ENCODE results near the gene TFF2. TPM values are rescaled to one million over a fixed set of nuclear protein-coding genes. Genes with fewer than 3 reads are reported as not detected.

Gene TFF2
- polyA plus RNA-seq, 3 donors = not detected

DNA sequence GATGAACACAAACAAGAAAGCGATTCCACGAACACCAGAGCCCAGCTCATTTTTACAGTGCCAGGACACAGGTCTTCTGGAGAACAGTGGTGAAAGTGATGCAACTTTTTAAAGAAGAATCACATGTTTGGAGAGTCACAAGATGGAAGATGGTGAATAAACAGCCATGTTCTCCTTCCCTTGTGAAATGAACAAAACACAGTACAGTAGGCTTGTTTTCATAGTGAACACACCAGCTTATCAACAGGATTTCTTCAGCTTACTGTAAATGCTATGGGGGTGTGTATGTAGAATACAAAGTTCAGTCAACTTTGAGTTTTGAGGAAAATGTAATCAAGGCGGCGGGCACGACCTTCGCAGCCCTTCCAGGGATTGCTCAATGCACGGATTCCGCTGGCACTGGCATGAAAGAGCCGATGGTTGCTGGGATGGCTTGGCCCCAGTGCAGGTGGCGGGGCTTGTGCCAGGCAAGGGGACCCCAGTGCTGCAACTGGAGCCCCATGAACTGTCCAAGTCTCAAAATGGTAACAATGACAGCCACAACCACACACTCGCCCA, 35.3 kb upstream of the TFF2 start:
- DNase-seq (ENCODE audit: extremely low read depth in 1 of 11, low read depth in 9 of 11, low spot score in 4 of 11) = no peak

DNA sequence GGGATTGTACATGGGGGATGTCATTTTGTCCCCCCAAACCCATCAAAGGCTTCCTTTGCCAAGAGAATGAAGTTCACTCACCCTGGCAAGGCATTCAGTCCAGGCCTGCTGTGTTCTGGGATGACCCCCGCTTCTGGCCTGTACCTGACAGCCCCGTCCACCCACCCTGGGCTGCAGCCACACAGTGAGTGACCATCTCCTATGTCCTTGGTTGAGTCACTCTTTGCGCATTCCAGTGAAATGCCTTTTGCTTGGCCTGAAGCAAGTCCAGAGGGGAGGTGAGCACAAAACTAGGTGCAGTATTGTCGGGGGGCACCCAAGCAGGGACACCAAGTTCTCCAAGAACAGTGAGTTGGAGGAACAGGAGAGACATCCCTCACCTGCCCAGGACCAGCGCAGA, 34.8 kb upstream of the TFF2 start:
- no peak for DNase-seq (ENCODE audit: extremely low read depth in 1 of 11, low read depth in 9 of 11, low spot score in 4 of 11)

DNA sequence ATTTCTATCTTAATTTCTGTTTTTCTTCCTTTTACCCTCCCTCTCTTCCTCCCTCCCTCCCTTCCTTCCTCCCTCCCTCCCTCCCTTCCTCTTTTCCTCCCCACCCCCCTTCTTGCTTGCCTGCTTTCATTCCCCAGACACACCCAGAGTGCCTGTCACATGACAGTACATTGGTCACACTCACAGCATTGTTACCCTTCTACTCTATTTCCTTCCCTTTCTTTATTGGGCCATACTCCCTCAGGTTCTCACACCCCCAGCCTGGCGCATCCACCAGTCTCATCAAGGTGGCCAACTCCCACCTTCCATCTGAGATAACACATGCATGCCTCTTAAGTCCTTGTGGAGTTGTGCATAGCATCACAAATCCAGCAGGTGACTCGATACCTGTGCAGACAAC, 34.2 kb upstream of the TFF2 start:
- DNase-seq (ENCODE audit: extremely low read depth in 1 of 11, low read depth in 9 of 11, low spot score in 4 of 11) = no peak

DNA sequence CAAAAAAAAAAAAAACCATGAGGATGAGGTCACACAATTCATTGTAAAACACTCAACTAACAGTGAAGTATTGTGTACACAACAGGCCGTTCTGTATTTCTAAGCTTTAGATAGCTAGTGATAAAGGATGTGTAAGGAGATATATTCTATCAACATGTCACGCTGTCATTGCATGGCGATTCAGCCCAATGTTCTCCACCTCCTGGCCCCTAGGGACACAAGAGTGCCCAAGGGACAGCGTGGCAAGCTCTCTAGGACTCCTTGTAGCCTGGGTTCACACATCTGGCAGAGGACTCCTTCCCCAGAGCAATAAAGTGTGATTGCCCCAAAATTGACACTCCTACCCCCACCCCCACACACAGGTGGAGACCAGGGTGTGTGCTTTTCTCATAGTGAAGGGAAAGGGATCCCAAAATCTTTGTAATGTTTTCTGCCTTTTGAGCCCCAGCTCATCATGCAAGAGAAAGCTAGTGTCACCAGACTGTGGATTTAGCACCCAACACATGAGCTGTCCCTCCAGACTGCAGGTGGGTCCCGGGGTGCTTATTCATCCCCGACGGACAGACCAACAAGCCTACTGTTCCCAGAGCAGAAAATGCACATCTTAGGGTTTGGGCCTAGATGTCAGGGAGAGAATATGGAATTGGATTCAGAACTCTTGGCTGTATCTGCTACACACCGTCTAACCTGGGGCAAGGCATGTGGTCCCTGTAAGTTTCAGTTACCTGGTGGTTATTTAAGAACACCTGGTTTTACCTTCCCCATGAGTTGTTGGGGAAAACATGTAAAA, 33.6 kb upstream of the TFF2 start:
- DNase-seq (ENCODE audit: extremely low read depth in 1 of 11, low read depth in 9 of 11, low spot score in 4 of 11) = no peak

DNA sequence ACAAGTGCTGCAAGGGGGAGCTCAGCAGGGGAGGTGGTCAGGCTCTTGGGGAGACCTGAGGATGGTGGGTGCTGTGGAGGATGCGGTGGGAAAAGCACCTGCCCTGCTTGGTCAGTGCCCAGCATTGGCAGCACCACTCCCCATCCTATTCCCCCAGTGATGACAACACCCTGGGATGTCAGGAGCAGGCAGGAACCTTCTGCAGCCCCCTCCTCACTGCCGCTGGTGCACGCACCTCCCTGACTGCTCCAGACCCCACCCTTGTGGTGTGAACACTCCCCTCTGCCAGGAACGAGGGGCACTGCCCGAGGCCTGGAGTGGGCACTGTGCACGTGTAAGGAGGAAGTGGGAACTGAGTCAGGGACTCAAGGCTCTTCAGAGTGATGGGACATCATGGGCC, 32.5 kb upstream of the TFF2 start:
- DNase-seq (ENCODE audit: extremely low read depth in 1 of 11, low read depth in 9 of 11, low spot score in 4 of 11) = no peak

DNA sequence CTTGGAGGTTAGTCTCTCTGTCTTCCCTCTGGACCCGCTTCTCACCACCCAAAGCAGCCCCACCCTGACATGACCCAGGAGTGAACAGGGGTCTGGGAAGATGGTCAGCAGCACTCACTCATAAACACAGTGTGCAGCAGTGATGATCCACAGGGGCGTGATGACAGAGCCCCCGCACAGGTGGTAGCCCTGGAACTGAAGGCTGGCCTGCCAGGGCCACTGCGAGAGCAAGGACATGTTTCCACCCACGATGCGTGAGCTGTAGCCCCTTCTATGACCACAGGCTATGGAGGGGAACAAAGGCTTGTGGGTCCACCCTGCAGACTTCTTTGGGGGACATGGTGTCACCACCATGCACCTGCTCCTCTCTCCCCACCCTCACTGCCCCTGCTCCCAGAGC, 32.1 kb upstream of the TFF2 start:
- no peak for DNase-seq (ENCODE audit: extremely low read depth in 1 of 11, low read depth in 9 of 11, low spot score in 4 of 11)

DNA sequence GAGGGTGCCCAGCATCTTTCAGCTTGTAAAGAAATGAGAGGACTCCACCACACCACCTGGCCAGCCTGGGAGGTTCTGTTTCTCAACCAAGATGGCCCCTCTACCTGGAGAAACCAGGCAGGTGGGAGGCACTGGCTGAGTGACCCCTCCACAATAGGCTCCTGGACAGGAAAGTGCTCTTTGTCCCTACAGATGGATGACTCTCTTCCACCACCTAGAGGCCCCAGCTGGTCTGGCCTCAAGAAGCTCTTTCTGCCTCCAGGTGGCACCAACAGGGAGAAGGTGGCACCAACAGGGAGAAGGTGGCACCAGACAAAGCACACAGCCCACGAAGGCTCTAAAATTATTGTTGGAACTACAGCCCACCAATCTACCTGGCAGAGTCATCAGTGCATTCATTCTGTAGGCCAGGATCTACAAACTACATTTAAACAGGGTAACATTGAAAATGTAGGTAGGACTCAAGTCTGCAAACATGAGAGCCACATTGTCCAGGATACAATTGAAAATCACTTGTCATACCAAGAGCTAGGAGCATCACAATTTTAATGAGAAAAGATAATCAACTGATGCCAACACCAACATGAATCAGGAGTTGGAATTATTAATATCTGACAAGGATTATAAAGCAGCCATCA, 30.7 kb upstream of the TFF2 start:
- no peak for DNase-seq (ENCODE audit: extremely low read depth in 1 of 11, low read depth in 9 of 11, low spot score in 4 of 11)

DNA sequence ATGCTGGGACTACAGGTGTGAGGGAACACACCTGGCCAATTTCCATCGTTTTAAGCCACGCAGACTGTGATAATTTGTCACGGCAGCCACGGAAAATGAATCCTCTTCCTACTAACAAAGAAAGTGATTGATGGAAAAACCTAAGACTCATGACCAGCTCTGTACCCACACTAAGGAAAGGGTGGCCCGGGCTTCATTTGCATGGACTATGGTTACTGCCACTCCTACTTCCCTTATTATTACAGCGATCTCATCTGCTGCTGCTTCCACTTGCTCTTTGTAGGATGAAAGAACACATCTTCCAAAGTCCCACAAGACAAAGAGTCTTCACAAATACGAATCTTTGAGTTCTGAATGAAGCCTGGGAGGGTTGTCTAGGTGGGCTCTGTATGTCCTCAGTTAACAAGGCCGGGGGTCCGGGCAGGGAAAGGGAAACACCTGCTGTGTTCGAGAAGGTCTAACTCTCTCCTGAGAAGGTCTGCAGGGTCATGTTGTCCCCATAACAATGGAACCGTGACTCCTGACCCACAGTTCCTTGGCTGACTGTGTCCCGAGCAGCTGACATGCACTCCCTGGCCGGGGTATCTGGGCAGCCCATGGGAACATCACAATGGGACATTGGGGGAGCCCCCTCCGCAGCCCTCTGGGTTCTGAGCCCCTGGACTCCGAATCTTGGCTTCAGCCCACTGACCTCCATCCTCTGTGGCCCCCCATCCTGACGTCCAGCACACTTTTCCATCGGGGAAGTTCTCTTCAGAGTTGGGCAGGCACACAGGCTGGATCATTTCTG, 28.8 kb upstream of the TFF2 start:
- DNase-seq (ENCODE audit: extremely low read depth in 1 of 11, low read depth in 9 of 11, low spot score in 4 of 11) = no peak

DNA sequence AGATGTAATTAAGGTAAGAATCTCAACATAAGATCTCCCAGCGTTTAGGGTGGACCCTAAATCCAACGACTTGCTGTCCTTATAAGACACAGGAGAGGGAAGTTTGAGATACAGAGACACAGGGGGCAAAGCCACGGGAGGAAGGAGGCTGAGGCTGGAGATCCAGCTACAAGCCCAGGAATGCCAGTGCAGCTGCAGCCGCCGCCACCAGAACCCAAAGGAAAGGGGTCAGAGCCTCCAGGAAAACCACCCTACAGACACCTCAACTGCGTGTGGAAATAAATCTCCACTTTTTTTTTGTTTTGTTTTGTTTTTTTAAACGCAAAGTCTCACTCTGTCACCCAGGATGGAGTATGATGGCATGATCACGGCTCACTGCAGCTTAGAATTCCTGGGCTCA, 27.6 kb upstream of the TFF2 start:
- no peak for DNase-seq (ENCODE audit: extremely low read depth in 1 of 11, low read depth in 9 of 11, low spot score in 4 of 11)

DNA sequence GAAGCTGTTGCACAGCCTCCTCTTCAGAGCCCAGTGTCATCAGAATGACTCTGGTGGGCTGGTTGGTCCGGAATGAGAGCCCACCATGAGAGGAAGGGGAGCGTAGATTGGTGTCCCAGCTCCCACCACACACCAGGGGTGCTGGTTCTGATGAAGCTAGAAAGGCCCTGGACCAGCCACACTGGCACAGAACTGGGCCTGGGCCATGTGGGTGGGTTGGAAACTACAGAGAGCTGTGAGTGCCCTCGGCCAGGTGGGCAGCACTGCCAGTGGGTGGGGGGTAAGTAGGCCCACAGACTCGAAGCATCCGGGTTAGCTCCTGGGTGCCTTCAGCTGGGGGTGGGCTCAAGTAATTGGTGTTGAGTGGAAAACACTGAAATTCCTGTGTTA, 27.2 kb upstream of the TFF2 start:
- no peak for DNase-seq (ENCODE audit: extremely low read depth in 1 of 11, low read depth in 9 of 11, low spot score in 4 of 11)

DNA sequence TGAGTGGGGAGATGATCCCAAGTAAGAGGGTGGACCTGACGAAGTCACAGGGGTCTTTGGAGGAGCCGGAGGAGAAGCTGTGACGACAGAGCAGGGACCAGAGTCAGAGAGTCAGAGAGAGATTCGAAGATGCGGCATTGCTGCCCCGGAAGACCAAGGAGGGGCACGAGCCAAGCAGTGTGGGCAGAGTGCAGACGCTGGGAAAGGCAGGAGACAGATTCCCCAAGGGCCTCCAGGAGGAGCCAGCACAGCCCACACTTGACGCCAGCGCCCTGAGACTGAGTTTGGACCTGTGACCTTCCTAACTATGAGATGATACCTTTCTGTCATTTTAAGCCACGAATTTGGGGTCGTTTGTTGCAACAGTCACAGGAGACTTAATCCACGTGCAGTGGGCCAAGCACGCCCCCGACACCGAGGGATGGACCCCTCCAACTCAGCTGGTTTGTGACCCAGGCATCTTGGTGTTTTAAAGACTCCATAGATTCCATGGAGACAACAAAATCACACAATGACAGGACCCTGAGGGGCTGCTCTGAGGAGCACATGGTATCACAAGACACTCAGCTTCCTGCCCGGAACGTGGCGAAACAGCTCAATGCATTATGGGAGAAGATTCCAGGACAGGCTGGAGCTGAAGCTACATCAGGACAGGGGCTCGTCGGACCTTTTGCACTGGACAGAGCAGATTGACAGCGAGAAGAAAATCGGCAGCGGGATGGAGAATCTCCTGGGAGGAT, 26.6 kb upstream of the TFF2 start:
- DNase-seq (ENCODE audit: extremely low read depth in 1 of 11, low read depth in 9 of 11, low spot score in 4 of 11) = no peak

DNA sequence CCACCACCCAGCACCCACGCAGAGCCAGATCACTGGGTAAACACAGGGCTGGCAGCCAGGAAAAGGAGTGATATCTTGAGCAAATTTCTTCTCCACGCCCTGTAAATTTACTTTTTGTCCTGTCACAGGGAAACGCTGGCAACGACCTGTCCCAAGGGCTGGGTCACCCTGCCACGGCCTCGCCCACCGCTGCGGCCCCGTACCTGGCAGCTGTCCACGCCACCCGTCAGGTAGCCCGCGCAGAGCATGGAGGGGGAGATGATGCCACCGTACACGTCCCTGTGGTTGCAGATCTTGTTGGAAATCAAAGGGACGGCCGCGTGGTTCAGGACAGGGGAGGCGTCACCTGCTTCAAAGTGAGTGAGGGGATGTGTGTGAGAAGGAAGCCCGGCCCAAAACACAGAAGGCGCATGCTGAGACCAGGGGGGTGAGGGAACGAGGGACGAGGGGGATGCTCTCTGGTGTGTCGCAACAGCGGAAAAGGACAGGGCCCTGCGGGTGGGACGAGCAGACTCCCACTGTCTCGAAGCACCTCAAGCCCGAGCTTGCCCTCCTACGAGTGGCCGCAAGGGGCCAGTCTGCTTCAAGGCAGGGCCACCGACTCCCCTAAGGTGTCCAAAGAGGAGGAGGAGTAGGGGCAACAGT, 25.7 kb upstream of the TFF2 start:
- DNase-seq (ENCODE audit: extremely low read depth in 1 of 11, low read depth in 9 of 11, low spot score in 4 of 11) = no peak

DNA sequence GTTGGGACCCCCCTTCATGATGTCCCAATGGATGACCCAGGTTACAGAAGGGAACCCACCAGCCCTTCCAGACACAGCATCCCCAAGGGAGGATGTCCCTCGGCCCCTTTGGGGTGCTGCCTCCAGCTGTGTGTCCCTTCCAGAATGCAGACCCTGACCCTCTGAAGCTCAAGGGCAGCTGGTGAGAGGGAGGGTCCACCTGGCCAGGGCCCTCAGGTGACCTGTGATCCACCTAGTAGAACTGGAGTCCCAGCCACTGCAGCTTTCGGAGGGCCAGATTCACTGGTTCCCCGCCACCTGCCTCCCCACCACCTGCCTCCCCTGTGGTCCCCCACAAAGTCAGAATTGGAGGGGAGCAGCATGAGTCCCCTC, 25.2 kb upstream of the TFF2 start:
- no peak for DNase-seq (ENCODE audit: extremely low read depth in 1 of 11, low read depth in 9 of 11, low spot score in 4 of 11)

DNA sequence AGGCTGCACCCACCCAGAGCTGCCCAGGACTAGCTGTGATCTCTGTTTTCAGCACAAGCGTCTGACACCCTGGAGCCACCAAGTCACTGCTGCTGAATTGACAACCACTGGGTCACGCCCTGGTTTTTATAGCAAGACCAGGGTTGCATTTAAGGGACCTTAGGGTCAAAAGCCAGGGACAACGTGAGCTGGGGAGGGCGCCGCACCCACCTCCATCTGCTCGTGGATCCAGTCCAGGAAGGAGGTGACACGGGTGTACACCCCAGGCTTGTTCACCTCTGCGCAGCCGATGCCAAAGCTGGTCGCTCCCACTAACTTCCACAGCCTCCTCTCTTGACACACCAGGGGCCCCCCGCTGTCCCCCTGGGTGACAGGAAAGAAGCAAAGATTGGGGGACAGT, 24.7 kb upstream of the TFF2 start:
- no peak for DNase-seq (ENCODE audit: extremely low read depth in 1 of 11, low read depth in 9 of 11, low spot score in 4 of 11)

DNA sequence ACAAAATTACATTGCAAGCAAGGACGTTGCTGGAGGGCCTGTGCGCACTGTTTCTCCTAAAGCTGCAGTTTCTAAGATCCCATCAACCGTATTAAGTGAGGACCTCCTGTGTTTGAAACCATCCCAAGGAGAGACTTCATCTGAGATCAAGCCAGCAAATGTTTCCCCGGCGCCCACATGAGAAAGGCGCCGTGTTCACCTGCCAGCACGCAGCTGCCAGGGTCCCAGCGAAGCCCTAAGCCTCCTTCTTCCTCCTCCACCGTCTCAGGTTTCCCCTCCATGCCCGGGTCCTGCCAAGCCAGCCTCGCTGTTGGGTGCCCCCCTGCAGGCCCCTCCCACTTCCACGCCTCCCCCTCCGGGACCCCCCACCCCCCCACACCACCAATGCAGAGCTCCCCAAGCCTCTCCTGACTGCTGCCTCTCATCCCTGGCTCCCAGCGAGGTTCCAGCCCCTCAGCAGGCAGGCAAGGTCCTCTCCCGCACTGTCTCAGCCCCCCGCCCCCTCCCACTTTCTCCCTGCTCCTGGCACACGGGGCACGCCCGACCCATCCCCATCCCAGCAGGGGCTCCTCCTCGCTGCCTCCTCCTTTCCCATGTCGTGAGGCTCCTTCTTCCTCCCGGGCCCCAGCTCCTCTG, 24.2 kb upstream of the TFF2 start:
- DNase-seq (ENCODE audit: extremely low read depth in 1 of 11, low read depth in 9 of 11, low spot score in 4 of 11) = no peak

DNA sequence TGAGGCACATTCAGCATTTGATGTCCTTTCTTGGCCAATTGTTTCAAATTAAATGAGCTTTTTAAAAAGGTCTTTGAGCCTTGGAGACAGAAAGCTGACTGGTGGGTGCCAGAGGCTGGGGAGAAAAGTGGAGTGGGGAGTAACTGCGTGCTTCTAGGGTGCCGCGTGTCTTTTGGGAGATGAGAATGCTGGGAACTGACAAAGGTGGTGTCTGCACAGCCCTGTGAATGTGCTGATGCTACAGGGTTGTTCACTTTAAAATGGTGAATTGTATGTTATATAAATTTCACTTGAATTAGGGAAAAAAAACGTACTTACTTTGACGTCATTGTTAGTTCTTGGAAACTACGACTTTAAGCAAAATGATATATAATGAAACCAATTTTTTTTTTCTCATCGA, 23.7 kb upstream of the TFF2 start:
- DNase-seq (ENCODE audit: extremely low read depth in 1 of 11, low read depth in 9 of 11, low spot score in 4 of 11) = no peak

DNA sequence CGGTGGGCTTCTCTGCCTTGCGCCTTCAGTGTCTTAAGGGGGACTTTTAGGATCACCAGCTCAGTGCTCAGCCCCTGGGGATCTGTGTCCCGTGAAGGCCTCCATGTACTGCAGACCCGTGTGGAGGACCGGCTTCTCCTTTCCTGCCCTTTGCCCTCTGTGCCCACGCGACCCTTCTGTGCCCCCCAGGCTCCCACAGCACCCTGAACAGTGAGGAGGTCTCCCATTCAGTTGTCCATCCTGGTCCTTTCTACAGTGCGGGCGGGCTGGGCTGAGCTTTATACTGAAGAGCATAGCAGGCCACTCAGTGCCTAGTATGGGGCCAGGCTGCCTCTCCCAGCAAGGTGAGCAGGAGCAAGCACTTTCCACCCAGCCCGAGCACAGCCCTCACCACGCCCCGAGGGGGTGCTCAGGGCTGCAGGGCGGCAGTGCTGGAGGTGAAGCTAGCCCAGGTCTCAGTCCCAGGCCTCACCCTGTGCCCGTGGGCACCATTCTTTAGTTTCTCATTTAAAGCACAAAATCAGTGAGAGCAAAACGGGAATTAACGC, 23.2 kb upstream of the TFF2 start:
- no peak for DNase-seq (ENCODE audit: extremely low read depth in 1 of 11, low read depth in 9 of 11, low spot score in 4 of 11)

DNA sequence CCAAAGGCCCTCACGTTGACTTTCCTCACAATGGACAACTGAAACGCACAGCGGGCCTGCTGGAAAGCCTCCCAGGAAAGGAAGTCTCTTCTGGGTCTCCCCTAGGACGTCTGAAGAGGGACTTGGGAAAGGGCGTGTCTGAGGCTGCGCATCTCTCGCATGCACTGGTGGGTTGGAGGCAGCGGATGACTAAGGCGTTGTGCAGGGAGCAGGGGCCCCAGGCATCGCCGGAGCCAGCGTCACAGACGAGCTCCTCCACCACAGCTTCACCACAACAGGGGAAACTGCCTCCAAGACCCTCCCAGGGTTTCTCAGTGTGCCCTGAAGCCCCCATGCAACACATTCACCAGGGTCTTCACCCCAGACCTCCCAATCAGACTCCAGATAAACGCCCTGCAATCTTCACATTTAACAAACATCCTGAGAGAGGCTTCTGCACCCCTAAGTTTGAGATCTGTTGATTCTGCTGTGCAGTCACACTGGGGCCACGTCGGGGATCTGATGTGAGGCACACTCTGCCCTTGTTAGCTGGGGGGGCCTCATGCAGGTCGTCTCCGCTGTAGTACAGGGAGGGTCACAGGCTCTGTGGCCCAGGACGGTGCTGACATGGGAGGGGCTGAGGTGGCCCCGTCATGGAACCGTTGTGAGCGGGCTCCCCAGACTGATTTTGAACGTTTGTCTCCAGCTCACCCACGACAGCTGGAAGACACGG, 22.6 kb upstream of the TFF2 start:
- DNase-seq (ENCODE audit: extremely low read depth in 1 of 11, low read depth in 9 of 11, low spot score in 4 of 11) = no peak
